GM23248 (cell line): ENCODE data around the gene EXOSC3. TPM values are rescaled to one million over a fixed set of nuclear protein-coding genes. Genes with fewer than 3 reads are reported as not detected.
"Not testable (repeated sequence)": the region's sequence is repeated elsewhere in the genome, so short reads cannot be mapped to it uniquely, and the experiment has no call there.

ENCODE experiments used
- DNase-seq: peaks from one replicate; pipeline ENCODE4 v3.0.0-alpha.2; 2015
- H2AFZ ChIP-seq: fragments of 200-600 bp; sonication (generic); 2 replicates; pipeline ENCODE4 v1.6.1; 2016; ENCODE audit warnings: antibody characterized with exemption
- H3F3A ChIP-seq: fragments of 200-600 bp; sonication (generic); 2 replicates; pipeline ENCODE4 v1.6.1; 2016; ENCODE audit warnings: mild to moderate bottlenecking, antibody characterized with exemption, mixed run types; ENCODE audit not compliant: insufficient read depth
- H3K27ac ChIP-seq: fragments of 200-600 bp; sonication (generic); 2 replicates; pipeline ENCODE4 v1.5.1; 2016; ENCODE audit warnings: mild to moderate bottlenecking
- H3K27me3 ChIP-seq: fragments of 200-600 bp; sonication (generic); replicated peaks from 2 replicates; pipeline ENCODE4 v1.6.1; 2016; ENCODE audit warnings: mild to moderate bottlenecking; ENCODE audit not compliant: insufficient read depth
- H3K36me3 ChIP-seq: fragments of 200-600 bp; sonication (generic); 2 replicates; pipeline ENCODE4 v1.6.1; 2016; ENCODE audit warnings: low read depth, mild to moderate bottlenecking
- H3K4me1 ChIP-seq: fragments of 200-600 bp; sonication (generic); 2 replicates; pipeline ENCODE4 v1.6.1; 2016; ENCODE audit warnings: mild to moderate bottlenecking; ENCODE audit not compliant: insufficient read depth
- H3K4me2 ChIP-seq: fragments of 200-600 bp; sonication (generic); one replicate; pipeline ENCODE4 v1.6.1; 2016; ENCODE audit warnings: mild to moderate bottlenecking; ENCODE audit not compliant: unreplicated experiment
- H3K4me3 ChIP-seq: fragments of 200-600 bp; sonication (generic); 2 replicates; pipeline ENCODE4 v1.5.1; 2016; ENCODE audit warnings: mild to moderate bottlenecking
- H3K79me2 ChIP-seq: fragments of 200-600 bp; sonication (generic); 2 replicates; pipeline ENCODE4 v1.6.1; 2016; ENCODE audit warnings: mild to moderate bottlenecking; ENCODE audit not compliant: insufficient read depth
- H3K9ac ChIP-seq: fragments of 200-600 bp; sonication (generic); 2 replicates; pipeline ENCODE4 v1.6.1; 2016; ENCODE audit warnings: mild to moderate bottlenecking
- H3K9me2 ChIP-seq: fragments of 200-600 bp; sonication (generic); 2 replicates; pipeline ENCODE4 v1.6.1; 2016; ENCODE audit warnings: mixed run types, mild to moderate bottlenecking, moderate library complexity; ENCODE audit not compliant: insufficient read depth
- H3K9me3 ChIP-seq: fragments of 200-600 bp; sonication (generic); one replicate; pipeline ENCODE4 v1.6.1; 2017; ENCODE audit warnings: low read depth
- H4K20me1 ChIP-seq: fragments of 200-600 bp; sonication (generic); 2 replicates; pipeline ENCODE4 v1.6.0; 2016; ENCODE audit not compliant: insufficient read depth
- EZH2 ChIP-seq: fragments of 200-600 bp; sonication (generic); IDR thresholded peaks from 2 replicates; pipeline ENCODE4 v1.6.1; 2018; ENCODE audit warnings: antibody characterized with exemption, mild to moderate bottlenecking; ENCODE audit not compliant: insufficient read depth, poor library complexity, severe bottlenecking
- EZH2phosphoT487 ChIP-seq: fragments of 200-600 bp; sonication (generic); IDR thresholded peaks from 2 replicates; pipeline ENCODE4 v1.6.1; 2018; ENCODE audit warnings: antibody characterized with exemption, moderate library complexity, mild to moderate bottlenecking, low read depth; ENCODE audit not compliant: insufficient read depth
- WGBS, 2 experiments: methylation state at CpG; one replicate each; pipeline ENCODE4 v1.1.6; 2015 to 2017; ENCODE audit warnings: low lambda C conversion rate in 2 of 2, low coverage in 1 of 2; ENCODE audit errors: missing lambda C conversion rate in 2 of 2; 5-methylcytosine and 5-hydroxymethylcytosine counted together
- in situ Hi-C: fragments of 300-500 bp; cut with MboI; formaldehyde crosslinking; loops from 2 replicates; pipeline ENCODE4 v1.15.0; 2020
- polyA plus RNA-seq: library from polyadenylated mRNA; unstranded; fragments of >200 nt; fragmentation: Nextera tagmentation; extraction: Ambion mirVana; gene quantifications from 2 replicates; pipeline ENCODE4 v1.2.1, GENCODE V29; 2016
- total RNA-seq: library from RNA; depleted of rRNA; stranded (reverse); fragments of >200 nt; shearing (Covaris generic); gene quantifications from 2 replicates; pipeline ENCODE4 v1.2.3, GENCODE V29; 2014

Gene EXOSC3
- total and polyA plus RNA-seq, 2 experiments from 2014 or later = 38.8 to 61.5 TPM

- H4K20me1 ChIP-seq = no peaks in the 10 kb centered on the region
- no peaks in the 10 kb centered on the region for H3K27me3 ChIP-seq
- TF ChIP-seq EZH2phosphoT487 (no peak), EZH2 (no peak)
- peaks cover 17% of the 10 kb centered on the region for H3K4me1 ChIP-seq
- no peak overlapping the region for H3K4me2 ChIP-seq
- H3K9me2 ChIP-seq = no peaks in the 10 kb centered on the region
- peak overlapping the region; percentile 65 for H3K27ac ChIP-seq
- WGBS, 2 experiments = 77 to 82% methylated on average over 7 of the region's 7 CpGs
- H3K9me3 ChIP-seq = no peaks in the 10 kb centered on the region
- peak overlapping the region; percentile 3; the same call in 1 of the 2 replicates for H3K9ac ChIP-seq
- H3K36me3 ChIP-seq = no peaks in the 10 kb centered on the region
- H3F3A ChIP-seq = peaks cover 25% of the 10 kb centered on the region
- DNase-seq = peak; percentile 79
- in situ Hi-C loops = no loop called here
- H3K79me2 ChIP-seq = peaks cover 8% of the 10 kb centered on the region; the same call in 1 of the 2 replicates
- H3K4me3 ChIP-seq = no peak overlapping the region
- no peak overlapping the region for H2AFZ ChIP-seq
These were observed 24.3 kb downstream of the EXOSC3 start for GRCh38 chr9:37760416-37761161.

GRCh38 chr9:37758747-37759146 is 26.1 kb downstream of the EXOSC3 start:
- Histone ChIP-seq H3K9me2 (no peaks in the 10 kb centered on the region), H3K27ac (no peak overlapping the region), H3K27me3 (no peaks in the 10 kb centered on the region), H3K79me2 (peaks cover 25% of the 10 kb centered on the region), H3K9me3 (no peaks in the 10 kb centered on the region), H3K4me1 (peaks cover 17% of the 10 kb centered on the region), H4K20me1 (no peaks in the 10 kb centered on the region), H3K4me3 (no peak overlapping the region), H3K9ac (no peak overlapping the region), H2AFZ (no peak overlapping the region), H3F3A (peaks cover 25% of the 10 kb centered on the region), H3K4me2 (no peak overlapping the region), H3K36me3 (no peaks in the 10 kb centered on the region)
- in situ Hi-C loops = no loop called here
- no peak for TF ChIP-seq EZH2
- TF ChIP-seq EZH2phosphoT487 = no peak
- no peak for DNase-seq
- 69 to 73% methylated on average over 3 of the region's 3 CpGs for WGBS, 2 experiments

- Histone ChIP-seq H3K27ac (peak within 1 kb of the TSS; percentile 41), H3K9me3 (no peaks in the 10 kb centered on the region), H3F3A (0 out of 2 replicates have a peak, but pooled peaks cover 9% of the 10 kb centered on the region), H3K36me3 (no peaks in the 10 kb centered on the region), H3K27me3 (no peaks in the 10 kb centered on the region), H3K9me2 (no peaks in the 10 kb centered on the region), H3K9ac (peak within 1 kb of the TSS; percentile 86), H4K20me1 (no peaks in the 10 kb centered on the region), H3K79me2 (peaks cover 25% of the 10 kb centered on the region), H2AFZ (peak within 1 kb of the TSS; percentile 90), H3K4me2 (peak within 1 kb of the TSS; percentile 94), H3K4me3 (peak within 1 kb of the TSS; percentile 91), H3K4me1 (no peaks in the 10 kb centered on the region)
- WGBS, 2 experiments = 5 to 7% methylated on average over 30 to 37 of the region's 40 CpGs
- TF ChIP-seq EZH2phosphoT487 = no peak
- TF ChIP-seq EZH2 = no peak
- in situ Hi-C loops = no loop called here
- DNase-seq = peak; percentile 78
These were observed 31.2 kb downstream of the EXOSC3 start, which contains the start of gene TRMT10B for GRCh38 chr9:37753489-37754190. Gene TRMT10B (plus strand): TSS chr9:37753805. CDS start chr9:37761932, 8,127 bp downstream.

GRCh38 chr9:37752642-37753488 is 32.0 kb downstream of the EXOSC3 start:
- Histone ChIP-seq H3K9me2 (no peaks in the 10 kb centered on the region), H3K4me3 (peak overlapping the region; percentile 91), H3K27ac (no peak overlapping the region), H3K9ac (peak overlapping the region; percentile 86), H4K20me1 (no peaks in the 10 kb centered on the region), H2AFZ (peak overlapping the region; percentile 90), H3K9me3 (no peaks in the 10 kb centered on the region), H3K79me2 (peaks cover 25% of the 10 kb centered on the region), H3K4me1 (no peaks in the 10 kb centered on the region), H3F3A (0 out of 2 replicates have a peak, but pooled peaks cover 9% of the 10 kb centered on the region), H3K4me2 (peak overlapping the region; percentile 94), H3K36me3 (no peaks in the 10 kb centered on the region), H3K27me3 (no peaks in the 10 kb centered on the region)
- DNase-seq = no peak
- in situ Hi-C loops = no loop called here
- no peak for TF ChIP-seq EZH2
- no peak for TF ChIP-seq EZH2phosphoT487
- 86 to 87% methylated on average over 29 of the region's 29 CpGs for WGBS, 2 experiments

GRCh38 chr9:37752112-37752511 is 32.8 kb downstream of the EXOSC3 start:
- in situ Hi-C loops, H2AFZ ChIP-seq, H3K4me2 ChIP-seq, H3K9ac ChIP-seq, H3K9me2 ChIP-seq, DNase-seq, H3K4me3 ChIP-seq, H3K27me3 ChIP-seq, H3K27ac ChIP-seq, H3F3A ChIP-seq, H4K20me1 ChIP-seq, H3K4me1 ChIP-seq, H3K36me3 ChIP-seq, H3K9me3 ChIP-seq: not testable (repeated sequence)
- WGBS, 2 experiments = 86 to 88% methylated on average over 7 to 13 of the region's 13 CpGs
- H3K79me2 ChIP-seq = peaks cover 25% of the 10 kb centered on the region

GRCh38 chr9:37751704-37752103 is 33.2 kb downstream of the EXOSC3 start:
- in situ Hi-C loops, H3K27ac ChIP-seq, H3K9ac ChIP-seq, H3K9me3 ChIP-seq, DNase-seq, H3K4me3 ChIP-seq, H3K4me2 ChIP-seq, H3K27me3 ChIP-seq, H2AFZ ChIP-seq, H3K4me1 ChIP-seq, H4K20me1 ChIP-seq, H3K9me2 ChIP-seq, H3K36me3 ChIP-seq, H3F3A ChIP-seq: not testable (repeated sequence)
- WGBS, 2 experiments = 82 to 87% methylated on average over 14 to 15 of the region's 30 CpGs
- H3K79me2 ChIP-seq = peaks cover 25% of the 10 kb centered on the region
